GM11168 (cell line): ENCODE measurements around the gene MRNIP.

Experiments used
- in situ Hi-C: fragments of 300-500 bp; cut with MboI; formaldehyde crosslinking; loops from one replicate; pipeline ENCODE4 v1.12.0; 2022; ENCODE audit warnings: low sequenced_read_pairs; ENCODE audit not compliant: unreplicated experiment

Gene MRNIP

GRCh38 chr5:179890751-179891682 lies 32.4 kb upstream of the MRNIP start:
- in situ Hi-C loops, result no loop called here

- in situ Hi-C loops, result no loop called here
Measured at GRCh38 chr5:179889885-179890284, 31.3 kb upstream of the MRNIP start.

DNA sequence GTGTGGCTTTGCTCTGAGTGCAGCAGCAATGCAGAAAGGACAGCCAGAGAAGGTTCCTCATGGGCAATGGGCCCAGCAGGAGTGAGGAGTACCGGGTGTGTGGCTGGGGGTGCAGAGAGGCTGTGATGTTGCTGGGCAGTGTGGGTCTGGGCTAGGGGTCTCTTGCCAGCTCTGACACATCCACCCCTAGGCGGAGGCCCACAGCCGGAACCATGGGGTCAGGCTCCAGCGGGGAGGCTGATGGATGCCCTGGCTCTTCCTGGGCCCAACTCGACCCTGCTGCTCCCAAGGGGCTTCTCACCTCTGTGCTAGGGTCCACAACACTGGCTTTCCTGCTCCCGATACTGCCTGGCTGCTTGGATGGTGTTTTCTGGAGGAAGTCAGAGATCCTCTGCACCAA lies 29.2 kb upstream of the MRNIP start:
- in situ Hi-C loops, result no loop called here

GRCh38 chr5:179887095-179887494 lies 28.5 kb upstream of the MRNIP start:
- in situ Hi-C loops, result no loop called here

- in situ Hi-C loops, result no loop called here
Measured at GRCh38 chr5:179886190-179886911, 27.7 kb upstream of the MRNIP start.

- in situ Hi-C loops, result no loop called here
Measured at GRCh38 chr5:179885491-179886090, 27.0 kb upstream of the MRNIP start.

DNA sequence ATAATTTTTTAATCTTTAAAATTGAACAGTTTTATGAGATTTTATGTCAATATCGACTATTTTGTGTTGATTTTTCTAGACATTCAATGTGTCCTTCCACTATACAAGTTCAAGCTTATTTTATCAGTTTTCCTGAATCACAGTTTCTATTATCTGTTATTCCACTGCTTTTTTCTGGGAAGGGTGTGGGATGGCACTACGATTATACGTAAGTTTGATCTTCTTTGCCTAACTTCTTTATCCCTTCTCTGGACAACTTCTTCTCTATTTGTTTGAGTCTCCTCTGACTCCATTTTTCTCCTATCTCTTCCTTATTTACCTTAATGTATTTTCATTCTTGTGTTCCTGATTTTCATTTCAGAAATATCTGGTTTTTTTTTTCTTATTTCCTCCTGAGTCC lies 24.5 kb upstream of the MRNIP start:
- in situ Hi-C loops, result no loop called here

- in situ Hi-C loops, result no loop called here
Measured at GRCh38 chr5:179882338-179882737, 23.7 kb upstream of the MRNIP start.

GRCh38 chr5:179880848-179881590 lies 22.4 kb upstream of the MRNIP start:
- in situ Hi-C loops, result no loop called here

GRCh38 chr5:179880066-179880650 lies 21.5 kb upstream of the MRNIP start:
- in situ Hi-C loops, result no loop called here

- in situ Hi-C loops, result no loop called here
Measured at GRCh38 chr5:179879690-179880010, 21.0 kb upstream of the MRNIP start.

DNA sequence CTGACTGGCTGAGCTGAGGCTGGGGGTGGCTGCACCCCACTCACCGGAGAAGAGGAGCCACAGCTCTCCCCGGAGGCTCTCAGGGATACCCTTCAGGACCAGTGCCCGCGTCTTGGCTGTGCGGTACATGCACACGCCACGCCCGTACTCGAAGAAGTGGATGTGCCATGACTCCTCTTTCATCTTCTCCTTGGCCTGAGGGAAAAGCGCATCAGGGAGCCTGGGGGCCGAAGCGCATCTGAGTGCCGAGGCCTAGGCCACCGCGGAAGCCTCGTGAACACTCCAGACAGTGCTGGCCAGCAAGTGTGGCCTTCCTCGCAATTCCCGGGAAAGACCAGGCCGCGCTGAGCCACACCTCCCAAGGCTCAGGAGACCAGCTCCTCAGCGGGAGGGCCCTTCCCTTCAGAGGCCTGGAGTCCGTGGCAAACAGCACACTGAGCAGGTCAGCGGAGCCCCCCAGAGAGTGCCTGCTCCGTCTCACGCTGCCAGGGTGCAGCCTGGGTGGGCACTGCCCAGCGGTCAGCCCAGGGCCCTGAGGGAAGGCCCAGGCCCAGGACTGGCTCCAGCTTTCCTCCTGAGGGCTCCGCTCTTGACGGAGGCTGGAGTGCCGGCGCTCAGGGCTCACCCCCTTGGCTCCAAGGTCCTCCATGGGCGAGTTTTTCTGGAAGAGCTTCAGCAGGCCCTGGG lies 20.5 kb upstream of the MRNIP start:
- in situ Hi-C loops, result no loop called here

DNA sequence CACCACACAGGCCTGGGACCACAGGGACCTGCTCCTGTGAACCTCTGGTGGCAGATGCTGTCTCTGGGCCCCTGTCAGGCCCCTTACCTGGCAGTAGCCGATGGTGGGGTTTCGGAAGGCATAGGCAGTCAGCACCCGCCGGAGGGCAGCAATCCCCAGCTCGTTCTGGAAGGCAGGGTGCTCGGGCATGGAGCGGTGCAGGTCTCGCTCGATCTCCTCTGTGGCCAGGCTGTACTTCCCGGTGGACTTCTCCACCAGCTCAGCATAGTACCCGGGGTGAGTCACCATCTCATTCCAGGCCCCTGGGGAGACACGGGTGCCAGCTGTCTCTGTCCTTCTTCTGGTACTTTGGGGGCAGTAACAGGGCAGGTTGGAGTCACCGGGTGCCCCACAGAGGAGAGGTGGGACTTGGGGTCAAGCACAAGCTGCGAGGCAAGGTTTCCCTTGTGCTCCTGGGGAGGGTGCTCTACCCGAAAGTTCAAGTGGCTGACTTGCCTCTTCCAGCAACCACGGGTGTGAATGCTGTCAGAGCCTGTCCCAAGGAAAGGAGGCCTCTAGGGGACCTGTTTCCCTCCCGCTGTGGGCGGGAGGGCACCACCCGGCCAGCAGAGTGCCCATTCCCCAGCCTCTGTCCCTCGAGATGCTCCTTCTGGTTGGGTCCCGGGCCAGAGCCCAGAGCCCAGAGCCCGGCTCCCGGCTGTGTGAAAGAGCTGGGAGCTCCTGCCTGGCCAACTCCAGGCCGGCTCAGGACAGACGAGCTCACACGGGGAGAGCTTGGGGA lies 19.8 kb upstream of the MRNIP start:
- in situ Hi-C loops, result no loop called here

GRCh38 chr5:179876610-179876952 lies 18.0 kb upstream of the MRNIP start:
- in situ Hi-C loops, result no loop called here

- in situ Hi-C loops, result no loop called here
Measured at GRCh38 chr5:179875741-179876609, 17.4 kb upstream of the MRNIP start.

DNA sequence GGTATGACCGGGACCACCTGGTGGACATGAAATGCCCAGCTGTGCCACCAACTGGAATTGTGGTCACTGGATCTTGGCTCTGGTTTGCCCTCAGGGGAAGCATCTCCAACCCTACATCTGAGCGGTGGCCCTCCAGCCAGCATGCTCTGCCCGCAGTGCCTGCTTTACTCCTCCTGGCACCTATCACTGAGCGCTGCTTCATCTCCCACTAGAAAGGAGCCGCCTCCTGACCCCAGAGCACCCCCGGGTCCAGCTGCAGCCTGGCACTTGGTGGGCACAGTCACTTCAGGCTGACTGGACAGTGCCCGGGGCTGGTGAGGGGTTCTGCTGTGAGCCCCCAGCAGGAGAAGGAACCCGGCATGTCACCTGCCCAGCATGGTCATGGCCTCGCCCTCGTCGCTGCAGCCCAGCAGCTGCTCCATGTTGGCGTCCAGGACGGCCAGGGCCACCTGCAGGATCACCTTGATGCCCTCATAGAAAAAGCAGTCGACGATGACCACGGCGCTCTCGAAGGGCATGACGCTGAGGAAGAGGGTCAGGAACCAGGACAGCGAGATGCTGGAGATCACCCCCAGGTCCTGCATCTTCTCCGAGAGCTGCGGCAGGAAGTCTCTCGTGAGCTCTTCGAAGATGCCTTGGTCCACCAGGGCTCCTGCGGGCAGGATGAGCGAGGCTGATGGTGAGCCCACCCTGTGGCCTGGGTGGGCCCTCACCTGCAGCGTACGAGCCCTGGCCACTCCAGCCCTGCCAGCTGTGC lies 16.1 kb upstream of the MRNIP start:
- in situ Hi-C loops, result no loop called here

GRCh38 chr5:179874136-179874535 lies 15.5 kb upstream of the MRNIP start:
- in situ Hi-C loops, result no loop called here
